Loucy (cell line): ENCODE data around the gene SEC24A.

Experiments
- EZH2phosphoT487 ChIP-seq: fragments of 200-600 bp; IDR thresholded peaks from 2 replicates; pipeline ENCODE4 v1.6.1; 2018; ENCODE audit warnings: antibody characterized with exemption, mild to moderate bottlenecking, moderate library complexity, borderline replicate concordance
- TF ChIP-seq, protein P1 (sequence below): fragments of 200-600 bp; sonication (generic); conservative IDR thresholded peaks from 2 replicates; pipeline ENCODE4 v1.5.1; 2014; ENCODE audit warnings: mild to moderate bottlenecking, antibody characterized with exemption, low read length

GRCh38 chr5:134604908-134605307, 43.7 kb upstream of the SEC24A start:
- TF ChIP-seq, protein P1, sequence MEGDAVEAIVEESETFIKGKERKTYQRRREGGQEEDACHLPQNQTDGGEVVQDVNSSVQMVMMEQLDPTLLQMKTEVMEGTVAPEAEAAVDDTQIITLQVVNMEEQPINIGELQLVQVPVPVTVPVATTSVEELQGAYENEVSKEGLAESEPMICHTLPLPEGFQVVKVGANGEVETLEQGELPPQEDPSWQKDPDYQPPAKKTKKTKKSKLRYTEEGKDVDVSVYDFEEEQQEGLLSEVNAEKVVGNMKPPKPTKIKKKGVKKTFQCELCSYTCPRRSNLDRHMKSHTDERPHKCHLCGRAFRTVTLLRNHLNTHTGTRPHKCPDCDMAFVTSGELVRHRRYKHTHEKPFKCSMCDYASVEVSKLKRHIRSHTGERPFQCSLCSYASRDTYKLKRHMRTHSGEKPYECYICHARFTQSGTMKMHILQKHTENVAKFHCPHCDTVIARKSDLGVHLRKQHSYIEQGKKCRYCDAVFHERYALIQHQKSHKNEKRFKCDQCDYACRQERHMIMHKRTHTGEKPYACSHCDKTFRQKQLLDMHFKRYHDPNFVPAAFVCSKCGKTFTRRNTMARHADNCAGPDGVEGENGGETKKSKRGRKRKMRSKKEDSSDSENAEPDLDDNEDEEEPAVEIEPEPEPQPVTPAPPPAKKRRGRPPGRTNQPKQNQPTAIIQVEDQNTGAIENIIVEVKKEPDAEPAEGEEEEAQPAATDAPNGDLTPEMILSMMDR: no peak
- TF ChIP-seq EZH2phosphoT487: no peak
